ENCODE data around the gene CNTNAP2.

Gene CNTNAP2

DNA sequence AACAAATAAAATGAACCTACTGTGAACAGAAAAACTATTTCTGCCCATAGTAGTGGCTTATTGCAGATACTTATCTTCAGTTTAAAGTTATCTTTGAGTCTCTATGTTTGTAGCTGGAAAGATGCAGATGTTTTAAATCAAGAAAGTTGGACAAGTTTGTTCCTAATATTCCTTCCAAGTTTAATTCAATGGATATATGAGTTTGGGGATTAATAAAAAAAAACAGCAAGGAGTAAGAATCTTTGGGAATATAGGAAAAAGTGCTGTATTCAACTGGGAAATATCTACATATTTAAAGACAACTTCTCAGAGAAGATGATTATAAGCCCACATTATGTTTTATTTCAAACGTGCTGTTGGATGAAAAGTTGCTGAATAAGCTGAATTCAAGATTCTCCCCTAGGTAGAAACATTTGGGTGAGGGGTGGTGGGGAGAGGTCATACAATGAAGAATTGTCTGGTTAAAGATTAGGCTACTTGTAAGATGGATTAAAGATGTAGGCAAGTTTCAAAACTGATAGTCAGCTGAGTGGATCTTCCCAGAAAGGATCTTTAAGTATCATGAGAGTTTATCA, 1135.2 kb downstream of the CNTNAP2 start:
- DNase-seq (ENCODE audit: low spot score): no peak
- TF ChIP-seq, protein P1, sequence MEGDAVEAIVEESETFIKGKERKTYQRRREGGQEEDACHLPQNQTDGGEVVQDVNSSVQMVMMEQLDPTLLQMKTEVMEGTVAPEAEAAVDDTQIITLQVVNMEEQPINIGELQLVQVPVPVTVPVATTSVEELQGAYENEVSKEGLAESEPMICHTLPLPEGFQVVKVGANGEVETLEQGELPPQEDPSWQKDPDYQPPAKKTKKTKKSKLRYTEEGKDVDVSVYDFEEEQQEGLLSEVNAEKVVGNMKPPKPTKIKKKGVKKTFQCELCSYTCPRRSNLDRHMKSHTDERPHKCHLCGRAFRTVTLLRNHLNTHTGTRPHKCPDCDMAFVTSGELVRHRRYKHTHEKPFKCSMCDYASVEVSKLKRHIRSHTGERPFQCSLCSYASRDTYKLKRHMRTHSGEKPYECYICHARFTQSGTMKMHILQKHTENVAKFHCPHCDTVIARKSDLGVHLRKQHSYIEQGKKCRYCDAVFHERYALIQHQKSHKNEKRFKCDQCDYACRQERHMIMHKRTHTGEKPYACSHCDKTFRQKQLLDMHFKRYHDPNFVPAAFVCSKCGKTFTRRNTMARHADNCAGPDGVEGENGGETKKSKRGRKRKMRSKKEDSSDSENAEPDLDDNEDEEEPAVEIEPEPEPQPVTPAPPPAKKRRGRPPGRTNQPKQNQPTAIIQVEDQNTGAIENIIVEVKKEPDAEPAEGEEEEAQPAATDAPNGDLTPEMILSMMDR (IDR thresholded peaks at IDR 0.05; ENCODE audit: extremely low read depth, missing control alignments): no peak

DNA sequence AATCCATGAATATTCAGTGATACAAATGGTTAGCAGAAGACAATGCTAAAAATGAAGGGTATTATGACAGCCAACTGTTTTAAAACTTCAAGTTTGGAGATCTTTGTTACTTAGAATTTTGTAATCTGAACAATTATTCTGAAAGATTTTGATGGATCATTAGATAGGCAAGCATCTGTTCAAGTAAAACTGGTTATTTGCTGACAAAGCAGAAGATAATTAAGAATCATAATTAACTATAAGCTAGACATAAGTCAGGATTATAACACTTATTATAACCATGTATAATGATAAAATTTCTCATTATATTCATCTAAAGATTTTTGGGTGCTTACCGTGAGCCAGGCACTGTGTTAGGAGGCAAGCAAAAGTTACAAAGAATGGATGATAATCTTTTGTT, 1145.1 kb downstream of the CNTNAP2 start:
- TF ChIP-seq, protein P1 (IDR thresholded peaks at IDR 0.05; ENCODE audit: extremely low read depth, missing control alignments): no peak
- DNase-seq (ENCODE audit: low spot score): no peak

DNA sequence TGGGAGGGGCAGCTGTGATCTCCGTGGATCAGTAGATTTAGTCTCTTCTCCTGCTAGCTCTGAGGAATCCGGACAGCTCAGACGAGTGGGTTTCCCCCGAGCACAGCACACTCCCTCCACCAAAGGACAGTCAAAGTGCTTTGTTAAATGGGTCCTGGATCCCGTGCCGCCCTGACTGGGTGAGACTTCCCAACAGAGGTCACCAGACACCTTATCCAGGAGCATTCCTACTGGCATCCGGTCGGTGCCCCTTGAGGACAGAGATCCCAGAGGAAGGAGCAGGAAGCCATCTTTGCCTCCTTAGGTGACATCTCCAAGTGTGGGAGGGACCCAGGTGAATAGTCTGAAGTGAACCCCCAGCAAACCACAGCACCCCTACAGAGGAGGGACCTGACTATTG, 1148.9 kb downstream of the CNTNAP2 start:
- no peak for DNase-seq (ENCODE audit: low spot score)
- TF ChIP-seq, protein P1 (IDR thresholded peaks at IDR 0.05; ENCODE audit: extremely low read depth, missing control alignments): no peak

DNA sequence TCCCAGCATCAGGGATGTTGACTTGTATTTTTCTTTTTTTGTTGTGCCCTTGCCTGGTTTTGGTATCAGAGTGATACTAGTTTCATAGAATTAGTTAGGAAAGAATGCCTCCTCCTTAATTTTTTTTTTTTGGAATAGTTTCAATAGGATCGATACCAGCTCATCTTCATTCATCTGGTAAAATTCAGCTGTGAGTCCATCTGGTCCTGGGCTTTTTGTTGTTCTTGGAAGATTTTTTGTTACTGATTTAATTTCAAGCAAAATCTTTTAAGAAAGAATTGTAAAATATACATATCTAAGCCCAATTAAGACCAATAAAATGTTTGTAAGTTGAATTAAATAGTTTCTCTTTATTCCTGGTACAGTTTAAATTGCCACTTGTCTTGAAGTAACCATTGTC, 1159.5 kb downstream of the CNTNAP2 start:
- TF ChIP-seq, protein P1 (IDR thresholded peaks at IDR 0.05; ENCODE audit: extremely low read depth, missing control alignments): no peak
- no peak for DNase-seq (ENCODE audit: low spot score)

DNA sequence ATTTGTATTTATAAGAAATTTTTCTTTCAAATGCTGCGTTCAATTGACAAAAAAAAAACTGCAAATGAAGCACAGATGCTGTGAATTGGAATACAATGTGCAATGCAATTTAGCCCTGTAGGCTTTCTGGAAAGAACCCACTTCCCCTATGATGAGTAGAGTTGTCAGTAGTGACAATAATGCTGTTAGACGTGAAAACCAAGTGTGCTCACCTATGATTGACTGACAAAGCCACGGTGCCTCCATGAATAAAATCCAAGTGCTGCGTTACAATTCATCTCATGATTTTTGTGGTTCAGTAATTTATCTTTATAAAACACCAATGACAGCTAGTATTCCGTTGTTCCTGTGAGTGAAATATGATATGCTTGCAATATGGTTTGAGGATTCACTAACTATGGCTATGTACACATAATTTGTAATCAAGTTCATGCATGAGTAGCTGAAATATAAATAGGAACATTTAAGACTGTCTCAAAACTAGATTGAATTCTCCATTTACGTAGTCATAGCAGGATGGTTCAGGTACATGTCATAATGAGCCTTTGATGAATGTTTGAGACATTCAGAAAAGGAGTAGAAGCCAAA, 1160.3 kb downstream of the CNTNAP2 start:
- DNase-seq (ENCODE audit: low spot score): no peak
- TF ChIP-seq, protein P1 (IDR thresholded peaks at IDR 0.05; ENCODE audit: extremely low read depth, missing control alignments): no peak

DNA sequence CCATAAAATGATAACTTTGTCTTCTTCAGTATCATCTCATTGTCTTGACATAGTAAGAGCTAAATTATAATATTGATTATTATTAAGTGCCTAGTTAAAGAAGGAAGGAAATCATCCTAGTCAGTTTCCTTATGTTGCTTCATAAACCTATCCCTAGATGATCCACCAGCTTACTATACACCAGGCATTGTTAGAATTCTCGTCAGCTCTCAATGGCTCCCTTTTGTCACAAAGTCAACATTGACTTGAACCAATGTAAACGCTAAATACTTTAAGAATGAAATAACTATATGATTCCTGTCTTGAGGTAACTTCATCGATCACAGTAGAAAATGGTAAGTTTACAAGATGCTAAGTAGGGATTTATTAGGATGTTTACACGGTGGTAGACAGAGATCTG, 1162.9 kb downstream of the CNTNAP2 start:
- TF ChIP-seq, protein P1 (IDR thresholded peaks at IDR 0.05; ENCODE audit: extremely low read depth, missing control alignments): no peak
- DNase-seq (ENCODE audit: low spot score): no peak

DNA sequence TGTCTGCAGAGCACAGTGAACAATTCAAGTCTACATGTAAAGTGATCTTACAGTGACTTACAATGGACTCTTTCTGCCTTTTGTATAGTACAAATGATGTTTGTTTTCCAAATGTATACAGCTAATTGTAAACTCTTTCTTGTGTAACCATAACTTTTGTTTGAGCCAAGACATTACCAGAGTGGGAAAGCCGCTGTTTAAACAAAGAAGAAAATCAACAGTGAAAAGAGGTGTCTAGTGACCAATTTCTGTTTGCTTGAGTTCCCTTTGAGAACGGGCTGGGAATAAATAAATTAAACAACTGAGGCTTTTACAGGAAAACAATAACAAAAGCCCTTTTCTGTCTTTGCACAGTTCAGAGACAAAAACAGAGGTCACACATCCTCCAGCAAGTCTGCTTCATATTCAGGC, 1163.4 kb downstream of the CNTNAP2 start:
- TF ChIP-seq, protein P1 (IDR thresholded peaks at IDR 0.05; ENCODE audit: extremely low read depth, missing control alignments): no peak
- no peak for DNase-seq (ENCODE audit: low spot score)
